HG03175 (cell line): Measurements from ENCODE around the gene KCTD10.
"Not testable (repeated sequence)": the region's sequence is repeated elsewhere in the genome, so short reads cannot be mapped to it uniquely, and the experiment has no call there.

Experiments
- ATAC-seq: cut with Tn5 transposase; IDR thresholded peaks from one replicate; pipeline ENCODE4 v1.9.1; 2021; ENCODE audit warnings: mild to moderate bottlenecking, moderate library complexity; ENCODE audit not compliant: unreplicated experiment

Gene KCTD10

GRCh38 chr12:109423392-109423791 is 53.7 kb downstream of the KCTD10 start:
- ATAC-seq = no peak

GRCh38 chr12:109422251-109422650 is 54.8 kb downstream of the KCTD10 start:
- ATAC-seq = no peak

DNA sequence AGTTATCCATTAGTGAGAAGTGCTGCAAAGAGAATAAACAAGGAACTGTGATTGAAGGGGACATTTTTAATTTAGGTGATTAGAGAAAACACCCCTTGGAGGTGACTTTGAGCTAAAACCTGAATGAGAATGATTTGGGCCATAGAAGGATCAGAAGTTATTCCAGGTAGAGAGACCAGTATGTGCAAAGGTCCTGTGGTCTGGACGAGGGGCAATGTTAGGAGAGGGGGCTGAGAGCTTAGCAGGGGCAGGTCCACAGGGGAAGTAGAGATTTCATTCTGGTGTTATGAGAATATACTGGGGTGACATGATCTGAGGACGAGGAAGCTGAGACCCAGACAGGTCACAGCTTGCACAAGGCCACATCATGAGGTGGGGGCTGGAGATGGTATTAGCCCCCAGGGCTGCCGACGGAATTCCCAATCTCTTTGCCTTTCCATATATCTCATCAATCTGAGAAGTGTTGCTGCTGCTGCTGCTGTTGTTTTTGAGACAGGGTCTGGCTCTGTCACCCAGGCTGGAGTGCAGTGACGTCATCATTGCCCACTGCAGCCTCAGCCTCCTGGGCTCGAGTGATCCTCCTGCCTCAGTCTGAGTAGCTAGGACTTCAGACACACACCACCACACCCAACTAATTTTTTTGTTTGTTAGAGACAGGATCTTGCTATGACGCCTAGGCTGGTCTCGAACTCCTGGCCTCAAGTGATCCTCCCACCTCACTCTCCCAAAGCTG is 55.6 kb downstream of the KCTD10 start:
- ATAC-seq = no peak

GRCh38 chr12:109418848-109419480 is 58.1 kb downstream of the KCTD10 start:
- ATAC-seq = no peak

DNA sequence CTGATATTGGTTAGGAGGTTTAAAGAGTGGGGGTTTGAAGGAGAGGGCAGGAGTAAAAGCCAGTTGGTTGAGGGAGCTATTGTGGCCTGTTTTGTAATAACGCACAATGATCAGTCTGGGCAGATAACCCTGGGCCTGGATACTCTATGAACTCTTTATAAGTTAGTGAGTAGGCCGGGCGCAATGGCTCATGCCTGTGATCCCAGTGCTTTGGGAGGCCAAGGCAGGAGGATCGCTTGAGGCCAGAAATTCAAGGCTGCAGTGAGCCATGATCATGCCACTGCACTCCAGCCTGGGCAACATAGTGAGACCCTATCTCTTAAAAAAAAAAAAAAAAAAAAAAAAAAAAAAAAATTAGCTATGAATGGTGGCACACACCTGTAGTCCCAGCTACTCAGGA is 71.0 kb downstream of the KCTD10 start:
- not testable (repeated sequence) for ATAC-seq

DNA sequence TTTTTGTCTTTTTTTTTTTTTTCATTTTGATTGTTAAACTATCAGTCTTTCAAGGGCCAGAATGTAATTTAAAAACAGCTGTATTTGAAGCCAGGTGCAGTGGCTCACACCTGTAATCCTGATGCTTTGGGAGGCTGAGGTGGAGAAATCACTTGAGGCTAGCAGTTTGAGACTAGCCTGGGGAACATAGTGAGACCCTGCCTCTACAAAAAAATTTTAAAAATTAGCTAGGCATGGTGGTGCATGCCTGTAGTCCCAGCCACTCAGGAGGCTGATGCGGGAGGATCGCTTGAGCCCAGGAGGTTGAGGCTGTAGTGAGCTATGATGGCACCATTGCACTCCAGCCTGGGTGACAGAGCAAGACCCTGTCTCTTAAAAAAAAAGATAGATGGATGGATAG is 72.3 kb downstream of the KCTD10 start:
- not testable (repeated sequence) for ATAC-seq
